Skeletal muscle tissue (tissue), 4 donors: Measurements from ENCODE around the gene SEMA3F. TPM values are rescaled to one million over a fixed set of nuclear protein-coding genes. Genes with fewer than 3 reads are reported as not detected.

Source experiments
- H3K27ac ChIP-seq: one replicate; pipeline ENCODE4 v1.7.0; 2013; ENCODE audit warnings: mild to moderate bottlenecking, low read depth, low read length, inconsistent platforms
- H3K27me3 ChIP-seq, 3 donors: one replicate each; pipeline ENCODE4 v1.7.0; 2013; ENCODE audit warnings: low read length in 3 of 3; ENCODE audit not compliant: control insufficient read depth in 3 of 3, insufficient read depth in 3 of 3
- H3K36me3 ChIP-seq, 3 donors: one replicate each; pipeline ENCODE4 v1.7.0; 2013; ENCODE audit warnings: low read length in 3 of 3; ENCODE audit not compliant: control insufficient read depth in 3 of 3, insufficient read depth in 3 of 3
- H3K4me1 ChIP-seq, 3 donors: one replicate each; pipeline ENCODE4 v1.7.0; 2013; ENCODE audit warnings: low read length in 3 of 3, mild to moderate bottlenecking in 3 of 3; ENCODE audit not compliant: control insufficient read depth in 3 of 3, insufficient read depth in 3 of 3
- H3K4me3 ChIP-seq, 3 donors: one replicate each; pipeline ENCODE4 v1.7.0; 2013; ENCODE audit warnings: low read length in 3 of 3
- H3K9ac ChIP-seq, 3 donors: one replicate each; pipeline ENCODE4 v1.7.0; 2013; ENCODE audit warnings: low read length in 3 of 3, mild to moderate bottlenecking in 3 of 3, moderate library complexity in 2 of 3, low read depth in 1 of 3
- H3K9me3 ChIP-seq, 3 donors: one replicate each; pipeline ENCODE4 v1.7.0; 2013; ENCODE audit warnings: low read length in 3 of 3; ENCODE audit not compliant: control insufficient read depth in 3 of 3
- total RNA-seq: library from RNA; depleted of rRNA; stranded (reverse); fragments of >200 nt; gene quantifications from one replicate; pipeline ENCODE4 v1.2.3, GENCODE V29; 2014
- donor health status: Osteomylitis.

SEMA3F gene
- total RNA-seq, 1 donor from 2014 or later = 2.1 TPM

GRCh38 chr3:50132421-50133282, 22.5 kb upstream of the SEMA3F start:
- H3K36me3 ChIP-seq = no peaks in the 10 kb centered on the region
- no peak overlapping the region for H3K9ac ChIP-seq
- no peaks in the 10 kb centered on the region for H3K27me3 ChIP-seq
- no peak overlapping the region for H3K4me3 ChIP-seq
- peaks cover 14 to 18% (median 14%) of the 10 kb centered on the region in 3 donors for H3K4me1 ChIP-seq
- H3K9me3 ChIP-seq = no peaks in the 10 kb centered on the region
- H3K27ac ChIP-seq = no peak overlapping the region

- Histone ChIP-seq H3K9me3 (no peaks in the 10 kb centered on the region), H3K27me3 (no peaks in the 10 kb centered on the region), H3K9ac (no peak overlapping the region), H3K4me1 (peaks cover 15 to 19% (median 17%) of the 10 kb centered on the region in 3 donors), H3K4me3 (no peak overlapping the region), H3K36me3 (no peaks in the 10 kb centered on the region), H3K27ac (no peak overlapping the region)
These were observed 21.9 kb upstream of the SEMA3F start for GRCh38 chr3:50133283-50133615.

GRCh38 chr3:50134367-50134766, 20.8 kb upstream of the SEMA3F start:
- no peak overlapping the region for H3K27ac ChIP-seq
- peaks cover 15 to 21% (median 17%) of the 10 kb centered on the region in 3 donors for H3K4me1 ChIP-seq
- H3K9me3 ChIP-seq = no peaks in the 10 kb centered on the region
- no peak overlapping the region for H3K4me3 ChIP-seq
- no peaks in the 10 kb centered on the region for H3K36me3 ChIP-seq
- no peaks in the 10 kb centered on the region for H3K27me3 ChIP-seq
- peak overlapping the region in 1 of 3 donors; percentile 8 for H3K9ac ChIP-seq

- Histone ChIP-seq H3K4me1 (peaks cover 15 to 21% (median 17%) of the 10 kb centered on the region in 3 donors), H3K36me3 (no peaks in the 10 kb centered on the region), H3K4me3 (no peak overlapping the region), H3K27ac (no peak overlapping the region), H3K9me3 (no peaks in the 10 kb centered on the region), H3K9ac (peak overlapping the region in 1 of 3 donors; percentile 57), H3K27me3 (peaks cover 0 to 5% (median 0%) of the 10 kb centered on the region in 3 donors)
These were observed 19.2 kb upstream of the SEMA3F start for GRCh38 chr3:50135964-50136363.

GRCh38 chr3:50136714-50137405, 18.3 kb upstream of the SEMA3F start:
- no peaks in the 10 kb centered on the region for H3K36me3 ChIP-seq
- H3K27ac ChIP-seq = no peak overlapping the region
- no peaks in the 10 kb centered on the region for H3K9me3 ChIP-seq
- H3K9ac ChIP-seq = peak overlapping the region in 2 of 3 donors; percentile 14 to 57
- H3K27me3 ChIP-seq = peaks cover 0 to 5% (median 0%) of the 10 kb centered on the region in 3 donors
- H3K4me3 ChIP-seq = no peak overlapping the region
- peaks cover 15 to 21% (median 17%) of the 10 kb centered on the region in 3 donors for H3K4me1 ChIP-seq

- Histone ChIP-seq H3K36me3 (no peaks in the 10 kb centered on the region), H3K27me3 (peaks cover 0 to 5% (median 0%) of the 10 kb centered on the region in 3 donors)
These were observed 17.6 kb upstream of the SEMA3F start for GRCh38 chr3:50137531-50137930.

GRCh38 chr3:50138266-50139200, 16.6 kb upstream of the SEMA3F start:
- Histone ChIP-seq H3K4me1 (peaks cover 15 to 21% (median 17%) of the 10 kb centered on the region in 3 donors), H3K36me3 (no peaks in the 10 kb centered on the region), H3K27me3 (peaks cover 0 to 5% (median 0%) of the 10 kb centered on the region in 3 donors), H3K4me3 (no peak overlapping the region), H3K27ac (no peak overlapping the region), H3K9me3 (no peaks in the 10 kb centered on the region), H3K9ac (no peak overlapping the region)

More at GRCh38 chr3:50137531-50137930, 17.6 kb upstream of the SEMA3F start:
- Histone ChIP-seq H3K4me1 (peaks cover 15 to 21% (median 17%) of the 10 kb centered on the region in 3 donors), H3K9me3 (no peaks in the 10 kb centered on the region), H3K27ac (no peak overlapping the region), H3K9ac (no peak overlapping the region), H3K4me3 (no peak overlapping the region)

GRCh38 chr3:50139308-50139707, 15.8 kb upstream of the SEMA3F start:
- H3K27ac ChIP-seq = no peak overlapping the region
- H3K27me3 ChIP-seq = peaks cover 0 to 5% (median 0%) of the 10 kb centered on the region in 3 donors
- no peak overlapping the region for H3K9ac ChIP-seq
- H3K36me3 ChIP-seq = no peaks in the 10 kb centered on the region
- no peak overlapping the region for H3K4me3 ChIP-seq
- peaks cover 15 to 21% (median 17%) of the 10 kb centered on the region in 3 donors for H3K4me1 ChIP-seq
- H3K9me3 ChIP-seq = no peaks in the 10 kb centered on the region

- Histone ChIP-seq H3K4me3 (no peak overlapping the region), H3K9ac (no peak overlapping the region), H3K27me3 (peaks cover 0 to 5% (median 0%) of the 10 kb centered on the region in 3 donors), H3K36me3 (no peaks in the 10 kb centered on the region), H3K9me3 (no peaks in the 10 kb centered on the region), H3K4me1 (peaks cover 15 to 21% (median 17%) of the 10 kb centered on the region in 3 donors), H3K27ac (no peak overlapping the region)
These were observed 15.3 kb upstream of the SEMA3F start for GRCh38 chr3:50139718-50140423.
